Measurements from ENCODE around the gene PFDN6. TPM values are rescaled to one million over a fixed set of nuclear protein-coding genes. Genes with fewer than 3 reads are reported as not detected.

The PFDN6 gene
- total RNA-seq, 1 donor: 21.7 TPM

DNA sequence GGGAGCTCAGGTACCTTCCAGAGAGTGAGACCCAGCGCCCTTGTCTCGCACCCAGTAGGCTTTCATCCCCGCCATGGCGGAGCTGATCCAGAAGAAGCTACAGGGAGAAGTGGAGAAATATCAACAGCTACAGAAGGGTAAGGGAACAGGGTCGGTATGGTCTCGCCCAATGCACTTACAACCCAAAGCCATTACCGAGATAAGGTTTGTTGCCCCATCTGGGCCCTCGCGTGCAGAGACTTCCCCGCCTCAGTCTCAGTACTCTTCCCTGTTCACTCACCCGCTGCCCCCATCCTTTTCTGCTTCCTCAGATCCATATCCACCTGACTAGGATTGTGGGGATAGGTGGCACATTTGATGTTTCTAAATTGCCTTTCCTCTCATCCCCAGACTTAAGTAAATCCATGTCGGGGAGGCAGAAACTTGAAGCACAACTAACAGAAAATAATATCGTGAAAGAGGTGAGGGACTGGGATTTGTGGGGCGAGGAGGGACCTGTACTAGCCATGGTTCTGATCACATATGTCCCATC lies 449 bp downstream of the PFDN6 start:
- H3K4me3 ChIP-seq (ENCODE audit: low read depth, low read length): peak overlapping the region; percentile 94
- TF ChIP-seq, protein P1, sequence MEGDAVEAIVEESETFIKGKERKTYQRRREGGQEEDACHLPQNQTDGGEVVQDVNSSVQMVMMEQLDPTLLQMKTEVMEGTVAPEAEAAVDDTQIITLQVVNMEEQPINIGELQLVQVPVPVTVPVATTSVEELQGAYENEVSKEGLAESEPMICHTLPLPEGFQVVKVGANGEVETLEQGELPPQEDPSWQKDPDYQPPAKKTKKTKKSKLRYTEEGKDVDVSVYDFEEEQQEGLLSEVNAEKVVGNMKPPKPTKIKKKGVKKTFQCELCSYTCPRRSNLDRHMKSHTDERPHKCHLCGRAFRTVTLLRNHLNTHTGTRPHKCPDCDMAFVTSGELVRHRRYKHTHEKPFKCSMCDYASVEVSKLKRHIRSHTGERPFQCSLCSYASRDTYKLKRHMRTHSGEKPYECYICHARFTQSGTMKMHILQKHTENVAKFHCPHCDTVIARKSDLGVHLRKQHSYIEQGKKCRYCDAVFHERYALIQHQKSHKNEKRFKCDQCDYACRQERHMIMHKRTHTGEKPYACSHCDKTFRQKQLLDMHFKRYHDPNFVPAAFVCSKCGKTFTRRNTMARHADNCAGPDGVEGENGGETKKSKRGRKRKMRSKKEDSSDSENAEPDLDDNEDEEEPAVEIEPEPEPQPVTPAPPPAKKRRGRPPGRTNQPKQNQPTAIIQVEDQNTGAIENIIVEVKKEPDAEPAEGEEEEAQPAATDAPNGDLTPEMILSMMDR (IDR thresholded peaks at IDR 0.05; ENCODE audit: insufficient read depth, low read length): no peak
- no peak for DNase-seq (ENCODE audit: low read depth)

DNA sequence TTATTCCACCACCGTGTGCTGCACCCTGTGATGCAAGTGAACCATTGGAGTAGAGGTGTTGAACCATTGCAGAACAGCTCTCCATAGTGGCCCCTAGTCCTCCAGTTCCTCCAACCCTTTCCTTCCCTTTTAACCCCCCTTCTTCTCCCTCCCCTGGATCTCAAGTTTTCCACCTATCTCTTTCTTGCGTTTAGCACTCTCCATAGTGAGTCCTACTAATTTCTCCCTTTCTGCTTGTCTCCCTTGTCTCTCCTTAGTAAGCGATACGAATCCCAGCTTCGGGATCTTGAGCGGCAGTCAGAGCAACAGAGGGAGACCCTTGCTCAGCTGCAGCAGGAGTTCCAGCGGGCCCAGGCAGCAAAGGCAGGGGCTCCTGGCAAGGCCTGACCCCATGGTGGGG lies 1.1 kb downstream of the PFDN6 start:
- H3K4me3 ChIP-seq (ENCODE audit: low read depth, low read length): peak overlapping the region; percentile 94
- TF ChIP-seq, protein P1 (IDR thresholded peaks at IDR 0.05; ENCODE audit: insufficient read depth, low read length): no peak
- DNase-seq (ENCODE audit: low read depth): no peak

DNA sequence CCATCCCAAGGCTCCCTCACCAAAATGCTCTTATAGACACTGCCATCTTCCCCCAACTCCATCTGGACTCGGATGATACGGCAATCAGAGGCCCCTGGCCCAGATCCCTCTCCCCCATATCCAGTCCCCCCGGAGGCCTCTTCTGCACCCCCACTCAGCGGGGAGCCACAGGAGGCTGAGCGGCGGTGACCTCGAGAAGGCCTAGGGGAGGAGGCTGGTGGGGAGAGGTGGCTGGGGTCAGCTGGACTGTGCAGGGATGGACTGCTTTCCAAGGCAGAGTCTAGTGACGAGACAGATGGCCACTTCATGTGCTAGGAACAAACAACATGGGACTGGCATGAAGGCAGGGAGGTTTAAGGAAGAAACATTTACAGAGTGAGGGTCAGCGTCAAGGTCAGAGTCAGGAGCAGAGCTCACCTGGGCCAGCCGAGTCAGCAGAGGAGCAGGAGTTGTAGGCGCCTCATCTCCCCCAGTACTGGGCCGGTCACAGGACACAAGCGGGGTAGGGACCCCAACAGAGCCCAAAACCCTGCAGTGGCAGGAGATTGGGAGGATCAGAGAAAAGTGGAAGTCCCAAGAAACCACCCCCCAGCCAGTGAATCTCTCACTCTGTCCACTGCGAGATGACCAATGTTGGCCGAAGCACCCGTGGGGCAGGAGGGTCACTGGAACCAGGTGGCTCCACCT lies 3.7 kb downstream of the PFDN6 start:
- no peak overlapping the region for H3K4me3 ChIP-seq (ENCODE audit: low read depth, low read length)
- no peak for DNase-seq (ENCODE audit: low read depth)
- TF ChIP-seq, protein P1 (IDR thresholded peaks at IDR 0.05; ENCODE audit: insufficient read depth, low read length): no peak

DNA sequence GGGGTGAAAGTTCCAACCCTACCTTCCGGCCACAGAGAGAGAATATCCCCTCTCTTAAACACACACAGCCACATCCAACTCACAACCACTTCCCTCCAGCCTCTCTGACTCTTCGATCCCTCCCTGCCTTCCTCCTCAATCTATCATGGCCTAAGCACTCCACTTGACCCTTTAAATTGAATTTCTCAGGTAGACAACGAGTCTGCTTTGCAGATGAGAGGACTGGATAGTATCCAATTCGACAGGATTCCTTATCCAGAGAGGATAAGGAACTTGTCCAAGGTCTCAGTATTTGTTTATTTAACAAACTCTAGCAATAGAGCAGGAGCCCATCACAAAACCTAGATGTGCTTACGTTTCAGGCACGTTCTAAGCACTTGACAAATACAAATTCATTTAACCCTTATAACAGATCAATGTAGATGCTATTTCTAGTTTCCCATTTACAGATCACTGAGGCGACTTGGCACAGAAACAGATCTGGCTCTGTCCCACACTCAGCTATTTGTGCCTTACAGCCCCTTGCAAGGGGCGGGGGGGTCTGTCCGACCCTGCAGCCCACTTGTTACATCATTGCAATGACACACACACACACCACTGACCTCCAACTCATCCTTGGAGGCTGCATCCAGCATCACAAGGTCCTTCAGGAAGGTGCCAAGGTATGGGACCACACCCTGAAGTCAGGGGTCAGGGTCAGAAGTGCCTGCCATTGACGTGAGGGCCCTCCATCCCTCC lies 4.9 kb downstream of the PFDN6 start:
- no peak for DNase-seq (ENCODE audit: low read depth)
- TF ChIP-seq, protein P1 (IDR thresholded peaks at IDR 0.05; ENCODE audit: insufficient read depth, low read length): no peak

DNA sequence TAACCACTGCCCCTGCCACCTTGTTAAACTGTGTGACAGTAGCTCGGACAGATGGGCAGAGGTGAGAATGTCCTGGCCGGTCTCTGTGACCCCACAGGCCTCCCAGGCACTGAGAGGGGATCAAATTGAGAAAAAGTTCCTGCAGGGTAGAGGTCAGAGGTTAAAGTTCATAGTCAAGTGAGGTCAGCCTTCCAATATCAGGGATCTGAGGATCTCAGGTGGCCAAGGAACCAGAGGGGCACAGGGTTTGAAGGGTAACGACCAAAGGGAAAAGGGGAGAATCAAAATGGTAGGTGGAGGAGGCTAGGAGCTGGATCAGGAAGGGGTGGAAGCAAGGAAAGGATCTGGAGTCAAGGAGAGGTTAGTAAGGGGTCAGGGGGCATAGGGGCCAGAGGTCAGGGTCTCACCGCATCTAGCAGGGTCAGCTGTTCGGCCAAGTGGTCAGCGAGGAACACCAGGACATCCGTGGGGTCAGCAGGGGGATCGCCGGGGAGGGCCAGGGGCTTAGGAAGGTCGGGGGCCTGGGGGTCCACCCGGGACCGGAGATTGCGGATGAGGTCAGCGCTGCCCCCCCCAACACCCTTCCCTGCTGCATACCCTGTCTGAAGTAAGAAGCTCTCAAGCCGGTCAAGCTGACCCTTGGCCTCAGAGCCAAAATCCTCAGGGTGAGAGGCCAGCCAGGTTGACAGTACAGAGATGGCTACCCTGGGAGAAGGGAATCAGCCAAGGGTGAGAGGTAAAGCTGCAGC lies 6.4 kb downstream of the PFDN6 start:
- no peak for DNase-seq (ENCODE audit: low read depth)
- TF ChIP-seq, protein P1 (IDR thresholded peaks at IDR 0.05; ENCODE audit: insufficient read depth, low read length): no peak

More for the DNA sequence above, 4.9 kb downstream of the PFDN6 start:
- no peak overlapping the region for H3K4me3 ChIP-seq (ENCODE audit: low read depth, low read length)

DNA sequence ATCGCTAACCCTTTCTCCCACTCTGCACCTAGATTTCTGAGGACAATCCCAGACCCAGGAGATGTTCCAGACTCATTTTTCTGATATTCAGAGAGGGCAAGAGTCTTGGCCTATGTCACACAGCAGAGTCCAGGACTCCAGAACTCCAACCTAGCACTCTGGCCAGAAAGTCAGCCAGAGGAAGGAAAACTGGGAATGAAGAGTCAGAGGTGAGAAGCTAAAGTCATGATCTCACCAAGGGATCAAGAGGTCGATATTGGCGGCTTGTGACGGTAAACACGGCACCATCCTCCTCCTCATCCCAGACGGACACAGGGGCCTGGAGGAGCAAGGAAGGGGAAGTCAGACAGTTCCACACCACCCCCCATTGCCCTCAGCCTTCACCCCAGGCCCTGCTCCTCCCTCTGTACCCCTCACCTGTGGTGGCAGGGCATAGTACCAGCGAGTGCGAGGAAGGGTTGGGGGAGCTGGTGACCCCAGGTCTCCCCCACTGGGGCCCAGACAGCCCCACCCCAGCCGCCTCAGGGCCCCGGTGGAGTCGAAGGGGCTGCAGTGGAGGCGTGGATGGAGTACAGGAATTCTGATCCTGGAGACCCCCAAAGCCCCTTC lies 7.5 kb downstream of the PFDN6 start:
- no peak for DNase-seq (ENCODE audit: low read depth)
- H3K4me3 ChIP-seq (ENCODE audit: low read depth, low read length): peak overlapping the region; percentile 75
- TF ChIP-seq, protein P1 (IDR thresholded peaks at IDR 0.05; ENCODE audit: insufficient read depth, low read length): no peak

More for the DNA sequence above, 6.4 kb downstream of the PFDN6 start:
- no peak overlapping the region for H3K4me3 ChIP-seq (ENCODE audit: low read depth, low read length)

Measured in fibroblast of the aortic adventitia (primary cell).